GM18951 (cell line): Measurements from ENCODE around the gene ACOT11.

Source experiments
- POLR2A ChIP-seq: IDR thresholded peaks from 4 replicates; pipeline ENCODE4 v1.6.1; 2011; ENCODE audit warnings: mild to moderate bottlenecking; ENCODE audit not compliant: insufficient read length, insufficient read depth; ENCODE audit errors: extremely low read depth
- in situ Hi-C: fragments of 300-500 bp; cut with MboI; formaldehyde crosslinking; loops from one replicate; pipeline ENCODE4 v1.12.0; 2022; ENCODE audit warnings: low sequenced_read_pairs, mixed read lengths, inconsistent platforms; ENCODE audit not compliant: unreplicated experiment

Gene ACOT11

DNA sequence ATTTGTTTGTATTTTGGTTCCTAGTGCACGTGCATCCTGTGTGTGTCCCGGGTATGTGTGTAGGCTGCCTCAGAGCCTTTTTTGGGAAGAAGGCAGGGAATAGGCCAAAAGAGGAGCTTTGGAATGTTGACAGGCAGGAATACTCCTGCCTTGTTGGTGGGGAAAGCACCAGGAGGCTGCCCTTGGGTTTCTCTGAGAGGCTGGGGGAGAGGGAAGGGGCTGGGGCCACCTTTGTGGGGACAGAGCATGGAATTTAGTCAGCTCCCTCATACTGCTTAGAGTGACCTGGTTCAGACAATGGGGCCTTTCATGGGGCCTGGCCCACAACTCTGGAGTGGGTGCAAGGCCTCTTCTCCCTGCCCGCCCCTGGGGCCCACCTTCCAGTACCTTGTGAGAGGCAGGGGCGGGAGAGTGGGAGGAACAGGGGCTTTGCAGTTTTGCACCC, 31.3 kb downstream of the ACOT11 start:
- in situ Hi-C loops: no loop called here
- no peak for TF ChIP-seq POLR2A

DNA sequence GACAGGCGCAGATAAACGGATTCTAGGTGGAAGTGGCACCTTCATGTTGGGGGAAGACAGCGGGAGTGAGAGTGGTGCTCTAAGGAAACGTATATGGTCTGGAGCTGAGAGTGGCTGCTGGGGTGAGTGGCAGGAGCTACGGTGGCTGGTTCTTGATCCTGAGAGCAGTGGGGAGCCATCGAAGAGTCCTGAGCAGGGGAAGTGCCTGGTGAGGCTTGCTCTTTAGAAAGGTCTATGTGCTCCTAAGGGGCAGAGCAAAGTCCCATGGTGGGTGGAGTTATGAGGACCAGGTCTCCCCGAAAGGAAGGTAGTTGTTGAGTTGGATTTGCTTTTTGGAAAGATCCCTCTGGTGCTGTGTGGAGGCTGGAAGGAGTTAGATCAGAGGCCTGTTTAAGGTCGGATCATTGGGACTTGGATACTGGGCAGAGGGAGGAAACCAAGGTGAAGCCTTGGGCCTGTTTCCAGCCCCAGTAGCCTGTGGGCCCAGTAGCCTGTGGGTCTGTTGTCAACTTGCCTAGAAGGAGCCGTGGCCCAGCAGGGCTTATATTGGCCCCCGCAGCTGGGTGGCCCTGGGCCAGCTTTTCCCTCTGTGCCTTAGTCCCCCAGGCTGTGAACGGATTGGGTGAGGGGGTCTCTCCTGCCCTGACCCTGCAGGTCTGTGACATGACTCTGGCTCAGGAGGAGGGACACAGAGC, 33.0 kb downstream of the ACOT11 start:
- in situ Hi-C loops: no loop called here
- TF ChIP-seq POLR2A: no peak

DNA sequence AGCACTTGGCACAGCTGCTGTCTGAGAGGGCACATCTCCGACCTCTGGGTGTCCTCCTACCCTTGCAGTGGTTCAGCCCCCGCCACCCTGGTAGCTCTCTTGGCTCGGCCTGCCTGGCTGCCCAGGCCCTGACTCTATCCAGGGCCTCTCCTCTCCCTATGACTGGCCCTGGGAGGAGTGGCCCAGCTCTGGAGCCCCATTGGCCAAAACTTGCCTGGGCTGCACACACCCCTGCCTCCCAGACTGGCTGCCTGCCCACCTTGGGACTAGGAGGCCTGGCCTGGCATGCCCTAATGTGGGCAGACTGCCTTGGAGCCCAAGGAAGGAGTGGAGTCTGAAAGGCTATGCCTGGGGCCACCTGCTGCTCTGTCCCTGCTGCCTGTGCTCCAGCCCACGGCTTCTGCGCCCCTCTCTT, 33.6 kb downstream of the ACOT11 start:
- in situ Hi-C loops: no loop called here

DNA sequence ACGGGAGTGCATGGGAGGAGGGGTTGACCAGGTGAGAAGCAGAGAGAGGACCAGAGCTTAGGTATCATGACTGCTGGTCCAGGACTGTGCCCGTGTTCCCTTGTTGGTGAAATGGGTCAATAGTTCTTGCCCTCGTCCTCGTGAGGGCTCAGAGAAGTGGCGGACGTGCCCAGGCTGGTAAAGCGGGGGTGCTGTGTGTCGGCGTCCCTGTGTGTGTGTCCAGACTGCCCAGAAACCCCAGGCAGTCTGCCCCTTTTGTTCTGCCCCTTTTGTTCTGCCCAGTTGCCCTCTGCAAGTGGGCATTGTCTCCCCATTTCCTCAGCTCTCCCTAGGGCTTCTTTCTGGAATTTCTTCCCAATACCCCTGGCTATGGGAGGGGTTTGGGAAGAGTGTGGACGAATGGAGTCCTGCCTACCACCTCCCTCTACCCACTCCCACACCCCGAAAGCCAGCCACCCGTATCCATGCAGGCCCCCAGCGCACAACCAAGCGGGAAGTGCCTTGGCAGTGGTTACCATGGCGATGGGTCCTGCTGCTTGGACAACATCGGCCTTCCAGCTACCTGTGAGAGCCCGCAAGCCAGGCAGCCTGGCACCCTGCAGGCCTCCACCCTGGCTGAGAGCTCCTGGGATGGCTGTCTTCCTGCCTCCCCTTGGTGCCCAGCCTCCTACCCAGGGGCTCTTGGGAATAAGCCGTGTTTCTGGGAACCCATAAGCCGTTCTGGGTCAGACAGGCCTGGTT, 34.7 kb downstream of the ACOT11 start:
- TF ChIP-seq POLR2A: no peak
- in situ Hi-C loops: no loop called here

More for the DNA sequence above, 33.6 kb downstream of the ACOT11 start:
- no peak for TF ChIP-seq POLR2A

DNA sequence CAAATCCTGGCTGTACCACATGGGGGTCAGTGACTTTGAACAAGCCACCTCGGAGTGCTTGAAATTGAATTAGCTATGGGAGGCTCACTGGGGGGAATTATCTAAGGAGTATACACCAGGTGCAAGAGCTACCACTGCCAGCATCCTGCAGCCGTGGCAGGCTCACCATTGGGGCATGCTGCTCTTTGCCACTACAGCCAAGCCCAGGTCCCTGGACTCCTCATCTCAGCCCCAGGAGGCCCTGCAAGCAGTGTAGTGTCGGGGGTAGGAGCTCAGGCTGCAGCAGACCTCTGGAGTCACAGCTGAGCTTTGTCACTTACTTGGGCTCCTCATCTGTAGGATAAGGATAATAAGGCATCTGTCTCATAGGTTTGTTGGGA, 35.3 kb downstream of the ACOT11 start:
- TF ChIP-seq POLR2A: no peak
- in situ Hi-C loops: no loop called here

DNA sequence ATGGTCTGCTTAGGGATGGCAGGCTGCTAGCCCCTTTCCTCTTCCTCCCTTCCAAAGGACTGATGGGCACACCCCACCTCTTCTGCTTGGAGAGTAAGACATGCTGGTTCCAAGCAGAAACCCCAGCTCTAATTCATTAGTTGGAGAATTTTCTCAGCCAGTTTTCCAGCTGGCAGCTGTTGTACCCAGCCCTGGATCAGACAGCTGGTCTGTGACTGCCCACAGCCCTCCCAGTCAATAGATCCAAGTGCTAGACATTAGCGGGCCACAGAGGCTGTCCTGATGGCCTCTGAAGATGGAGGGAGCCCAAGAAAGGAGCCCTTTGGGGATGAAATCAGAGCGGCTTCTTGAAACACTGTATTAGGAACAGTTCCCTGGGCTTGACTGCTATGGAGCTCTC, 35.8 kb downstream of the ACOT11 start:
- TF ChIP-seq POLR2A: no peak
- in situ Hi-C loops: no loop called here

DNA sequence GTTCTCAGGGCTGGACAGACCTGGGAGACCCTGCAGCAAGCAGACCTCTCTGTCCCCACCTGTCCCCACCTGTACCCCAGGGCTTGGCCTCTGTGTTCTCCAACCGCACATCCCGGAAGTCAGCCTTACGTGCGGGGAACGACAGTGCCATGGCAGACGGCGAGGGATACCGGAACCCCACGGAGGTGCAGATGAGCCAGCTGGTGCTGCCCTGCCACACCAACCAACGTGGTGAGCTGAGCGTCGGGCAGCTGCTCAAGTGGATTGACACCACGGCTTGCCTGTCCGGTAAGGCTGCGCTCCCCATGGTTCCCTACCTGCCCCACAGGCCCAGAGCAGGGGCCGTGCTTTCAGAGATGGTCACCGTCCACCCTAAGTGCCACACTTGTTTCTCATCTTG, 36.5 kb downstream of the ACOT11 start:
- in situ Hi-C loops: no loop called here
- TF ChIP-seq POLR2A: no peak

DNA sequence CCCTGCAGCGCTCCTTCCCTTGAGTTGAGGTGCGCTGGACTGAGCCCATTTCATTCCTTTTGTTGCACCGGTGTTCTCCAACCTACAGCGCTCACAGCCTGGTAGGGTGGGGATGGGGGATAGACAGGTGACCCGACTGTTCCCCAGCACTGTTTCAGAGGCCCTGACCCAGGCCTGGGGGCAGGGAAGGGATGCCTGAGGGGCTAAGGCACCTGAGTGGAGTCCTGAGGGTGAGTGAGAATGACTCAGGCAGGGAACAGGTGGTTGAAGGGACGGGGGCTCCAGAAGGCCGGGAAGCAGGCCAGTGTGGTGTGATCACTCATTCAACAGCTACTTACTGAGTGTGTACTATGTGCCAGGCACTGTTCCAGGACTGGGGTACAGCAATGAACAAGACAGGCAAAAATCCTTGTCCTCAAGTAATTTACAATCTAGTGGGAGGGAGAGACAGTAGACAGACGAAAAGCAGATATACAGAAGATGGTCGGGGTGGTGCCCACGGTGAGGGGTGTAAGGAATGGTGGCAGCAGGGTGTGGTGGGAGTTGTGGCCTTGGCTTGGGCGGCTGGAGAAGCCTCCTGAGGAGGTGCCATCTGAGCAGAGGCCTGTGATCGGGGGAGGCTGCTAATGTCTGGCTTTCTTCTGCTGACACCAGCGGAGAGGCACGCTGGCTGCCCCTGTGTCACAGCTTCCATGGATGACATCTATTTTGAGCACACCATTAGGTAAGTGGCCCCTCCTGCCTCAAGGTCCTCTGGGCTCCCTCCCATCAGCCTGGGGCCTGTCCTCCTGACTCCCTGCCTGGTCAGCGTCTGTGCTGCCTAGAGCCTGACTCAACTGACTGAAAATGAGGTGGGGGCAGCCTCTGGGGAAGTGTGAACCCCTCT, 37.4 kb downstream of the ACOT11 start:
- in situ Hi-C loops: no loop called here
- no peak for TF ChIP-seq POLR2A

DNA sequence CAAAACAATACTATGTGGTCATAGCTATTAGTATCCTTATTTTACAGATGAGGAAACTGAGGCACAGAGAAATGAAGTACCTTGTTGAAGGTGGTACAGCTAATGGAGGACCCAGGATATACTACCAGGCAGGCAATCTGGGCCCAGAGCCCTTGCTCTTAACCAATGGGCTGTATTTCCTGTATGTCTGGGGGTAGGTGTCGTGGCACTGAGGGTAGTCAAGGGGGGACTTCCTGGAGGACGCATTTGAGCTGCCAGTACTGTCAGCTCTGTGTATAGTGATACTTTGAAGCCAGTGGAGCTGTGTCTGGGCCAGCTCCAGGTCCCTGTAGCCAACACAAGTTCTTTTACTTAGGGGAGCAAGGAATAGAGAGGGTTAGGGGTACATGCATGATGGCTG, 40.3 kb downstream of the ACOT11 start:
- TF ChIP-seq POLR2A: no peak
- in situ Hi-C loops: no loop called here

DNA sequence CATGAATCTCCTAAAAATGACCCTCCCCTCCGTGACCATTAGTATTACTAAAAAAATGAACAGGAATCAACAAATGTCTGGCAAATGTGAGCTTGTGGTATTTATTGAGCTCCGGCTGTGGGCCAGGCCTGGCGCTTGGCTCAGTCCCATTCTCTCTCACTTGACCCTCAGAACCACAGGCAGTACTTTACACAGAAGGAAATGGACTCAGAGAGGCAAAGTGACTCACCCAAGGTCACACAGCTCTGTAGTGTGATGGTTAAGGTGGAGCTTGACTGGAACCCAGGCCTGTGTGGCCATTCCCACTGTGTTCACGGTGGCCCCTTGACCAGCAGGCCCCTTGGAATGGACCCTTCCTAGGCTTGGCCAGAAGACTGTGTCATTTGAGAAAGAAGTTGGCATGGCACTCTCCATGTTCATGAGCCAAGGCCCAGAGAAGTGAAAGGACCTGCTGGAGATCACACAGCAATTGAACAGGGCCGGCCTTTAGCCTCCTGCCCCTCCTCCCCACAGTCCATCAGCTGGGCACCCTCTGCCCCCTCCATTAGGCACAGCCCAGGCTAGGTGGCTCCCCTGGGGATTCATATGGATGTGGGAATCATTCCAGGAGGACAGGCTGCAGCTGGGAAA, 43.2 kb downstream of the ACOT11 start:
- in situ Hi-C loops: no loop called here
- no peak for TF ChIP-seq POLR2A

DNA sequence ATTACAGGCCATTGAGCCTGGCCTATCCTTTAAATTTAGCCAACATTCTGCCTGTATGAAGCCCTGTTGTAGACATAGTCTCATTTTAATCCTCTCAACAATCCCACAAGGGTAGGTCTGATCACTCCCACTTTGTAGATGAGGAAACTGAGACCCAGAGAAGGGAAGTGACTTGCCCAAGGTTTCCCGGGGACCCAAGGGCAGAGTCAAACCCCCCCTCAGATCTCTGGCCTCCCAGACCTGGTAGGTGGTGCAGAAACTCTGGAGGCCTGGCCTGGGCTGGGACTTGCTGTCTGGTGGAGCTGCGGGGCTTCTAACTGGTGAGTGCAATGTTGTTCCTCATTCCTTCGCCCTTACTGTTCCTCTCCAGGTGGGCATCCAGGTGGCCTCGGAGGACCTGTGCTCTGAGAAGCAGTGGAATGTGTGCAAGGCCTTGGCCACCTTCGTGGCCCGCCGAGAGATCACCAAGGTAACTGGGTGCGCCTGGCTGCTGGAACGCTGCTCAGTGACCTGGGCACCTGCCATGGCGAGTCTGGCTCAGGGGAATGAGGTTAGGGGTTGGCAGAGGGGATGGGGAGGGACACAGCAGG, 45.6 kb downstream of the ACOT11 start:
- TF ChIP-seq POLR2A: no peak
- in situ Hi-C loops: no loop called here

DNA sequence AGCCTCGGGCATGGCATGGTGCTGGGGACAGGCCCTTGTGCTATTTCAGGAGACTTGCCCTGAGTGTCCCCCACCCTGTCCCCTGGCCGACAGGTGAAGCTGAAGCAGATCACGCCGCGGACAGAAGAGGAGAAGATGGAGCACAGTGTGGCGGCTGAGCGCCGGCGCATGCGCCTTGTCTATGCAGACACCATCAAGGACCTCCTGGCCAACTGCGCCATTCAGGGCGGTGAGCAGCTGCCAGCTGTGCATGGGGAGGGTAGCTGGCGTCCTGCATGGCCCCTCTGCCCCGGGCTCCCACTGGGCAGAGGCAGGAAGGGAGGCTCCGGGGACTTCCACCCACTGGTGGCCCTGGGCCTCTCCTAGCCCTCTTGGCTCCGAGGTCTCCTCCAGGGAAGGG, 46.4 kb downstream of the ACOT11 start:
- no peak for TF ChIP-seq POLR2A
- in situ Hi-C loops: no loop called here
